Right renal pelvis (tissue), 4 donors: ENCODE measurements around the gene RPP25L. TPM values are rescaled to one million over a fixed set of nuclear protein-coding genes. Genes with fewer than 3 reads are reported as not detected.
A peak's percentile ranks its signal among the peaks of the same experiment; 100 is the strongest.

Experiments
- DNase-seq, 4 donors: peaks; one replicate each; pipeline ENCODE4 v3.0.0-alpha.2; 2013; ENCODE audit warnings: low read depth in 4 of 4, low spot score in 3 of 4, missing footprints in 1 of 4
- polyA plus RNA-seq, 4 donors: library from polyadenylated mRNA; unstranded; fragments of 120-200 nt; gene quantifications; one replicate each; pipeline ENCODE4 v1.2.1, GENCODE V29; 2013; ENCODE audit not compliant: insufficient read length in 4 of 4

The RPP25L gene
- polyA plus RNA-seq, 4 donors: 23.9 to 36.7 (median 30.0) TPM

- no peak for DNase-seq
These were observed 26.2 kb upstream of the RPP25L start for GRCh38 chr9:34638138-34638445.

- DNase-seq: peak; percentile 84 to 87 (median 85)
These were observed 25.6 kb upstream of the RPP25L start, which contains the start of gene SIGMAR1 for GRCh38 chr9:34637356-34638137. Gene SIGMAR1 (minus strand): TSS chr9:34637787. CDS start chr9:34637697, 90 bp downstream.

GRCh38 chr9:34636791-34637355 lies 25.0 kb upstream of the RPP25L start:
- DNase-seq: no peak

GRCh38 chr9:34635556-34635955 lies 23.7 kb upstream of the RPP25L start:
- no peak for DNase-seq

- DNase-seq: no peak
These were observed 22.8 kb upstream of the RPP25L start for GRCh38 chr9:34634551-34635248.

GRCh38 chr9:34633851-34634550 lies 22.1 kb upstream of the RPP25L start:
- no peak for DNase-seq

GRCh38 chr9:34633166-34633565 lies 21.3 kb upstream of the RPP25L start:
- DNase-seq: no peak

- no peak for DNase-seq
These were observed 18.7 kb upstream of the RPP25L start for GRCh38 chr9:34630402-34631154.

GRCh38 chr9:34629491-34629808 lies 17.6 kb upstream of the RPP25L start:
- no peak for DNase-seq

GRCh38 chr9:34628656-34629490 lies 17.0 kb upstream of the RPP25L start, which contains the start of gene ARID3C:
Gene ARID3C (minus strand): TSS chr9:34629066. CDS start chr9:34628014, 1,052 bp downstream.
- no peak for DNase-seq

- no peak for DNase-seq
These were observed 16.1 kb upstream of the RPP25L start for GRCh38 chr9:34627716-34628655.

GRCh38 chr9:34625186-34625486 lies 13.2 kb upstream of the RPP25L start:
- no peak for DNase-seq

- no peak for DNase-seq
These were observed 12.7 kb upstream of the RPP25L start for GRCh38 chr9:34624475-34625185.

GRCh38 chr9:34623374-34624235 lies 11.7 kb upstream of the RPP25L start:
- DNase-seq: no peak

GRCh38 chr9:34620061-34620994 lies 8.4 kb upstream of the RPP25L start, which contains the start of gene DCTN3:
Gene DCTN3 (minus strand): TSS chr9:34620495. CDS start chr9:34620464, 31 bp downstream.
- DNase-seq: peak; percentile 82 to 90 (median 86)

GRCh38 chr9:34615132-34615531 lies 3.2 kb upstream of the RPP25L start:
- DNase-seq: no peak
